A673 (cell line): ENCODE measurements around the gene ACOX3. TPM values are rescaled to one million over a fixed set of nuclear protein-coding genes. Genes with fewer than 3 reads are reported as not detected.
A peak's percentile ranks its signal among the peaks of the same experiment; 100 is the strongest.

Experiments
- BruUV-seq: library from RNA; stranded (reverse); fragments of 400-500 nt; replicated peaks from 2 replicates; lab custom pipeline; 2021; lab: Mats Ljungman, UMichigan
- CTCF ChIA-PET: fragments of 300-600 bp; sonication (Branson Sonifier 250); formaldehyde crosslinking; loops from one replicate; lab custom pipeline; 2022; ENCODE audit warnings: antibody characterized with exemption; lab: Charles Lee
- POLR2A ChIA-PET: fragments of 300-600 bp; sonication (Branson Sonifier 250); formaldehyde crosslinking; loops from one replicate; lab custom pipeline; 2022; ENCODE audit warnings: antibody characterized with exemption; ENCODE audit not compliant: low non-redundant PET; lab: Charles Lee
- DNase-seq: peaks from one replicate; pipeline ENCODE4 v3.0.0-alpha.2; 2015; ENCODE audit warnings: low spot score
- H3K27ac ChIP-seq: fragments of 200-600 bp; sonication (generic); 2 replicates; pipeline ENCODE4 v1.5.1; 2016; ENCODE audit warnings: mixed run types, low read depth, mild to moderate bottlenecking, mixed read lengths, antibody characterized with exemption, low read length; ENCODE audit not compliant: poor library complexity, severe bottlenecking
- H3K27me3 ChIP-seq: fragments of 200-600 bp; sonication (generic); replicated peaks from 2 replicates; pipeline ENCODE4 v1.6.1; 2017; ENCODE audit warnings: mixed run types, low read depth, mild to moderate bottlenecking, mixed read lengths, antibody characterized with exemption, low read length; ENCODE audit not compliant: insufficient read depth, poor library complexity
- H3K36me3 ChIP-seq: fragments of 200-600 bp; sonication (generic); 2 replicates; pipeline ENCODE4 v1.6.1; 2016; ENCODE audit warnings: mixed run types, mild to moderate bottlenecking, mixed read lengths, antibody characterized with exemption, low read length; ENCODE audit not compliant: insufficient read depth, poor library complexity, severe bottlenecking
- H3K4me1 ChIP-seq: fragments of 200-600 bp; sonication (generic); 2 replicates; pipeline ENCODE4 v1.6.1; 2017; ENCODE audit warnings: mixed run types, mild to moderate bottlenecking, mixed read lengths, antibody characterized with exemption, low read length; ENCODE audit not compliant: insufficient read depth, poor library complexity, severe bottlenecking
- H3K4me3 ChIP-seq: fragments of 200-600 bp; sonication (generic); 2 replicates; pipeline ENCODE4 v1.5.1; 2016; ENCODE audit warnings: low read depth, mixed run types, mild to moderate bottlenecking, mixed read lengths, low read length; ENCODE audit not compliant: poor library complexity, severe bottlenecking
- H3K9me3 ChIP-seq: fragments of 200-600 bp; sonication (generic); 2 replicates; pipeline ENCODE4 v1.6.1; 2016; ENCODE audit warnings: mixed run types, low read depth, mild to moderate bottlenecking, mixed read lengths, antibody characterized with exemption, low read length; ENCODE audit not compliant: poor library complexity, severe bottlenecking
- CTCF ChIP-seq: fragments of 300-800, 200-600 bp; sonication (generic); conservative IDR thresholded peaks from 2 replicates; pipeline ENCODE4 v1.5.1; 2017; ENCODE audit warnings: low read depth, mild to moderate bottlenecking, antibody characterized with exemption, low read length, moderate library complexity, mixed read lengths
- EZH2 ChIP-seq: fragments of 200-600 bp; sonication (generic); IDR thresholded peaks from 2 replicates; pipeline ENCODE4 v1.6.1; 2017; ENCODE audit warnings: borderline replicate concordance, low read depth, mild to moderate bottlenecking, mixed read lengths, antibody characterized with exemption, low read length; ENCODE audit not compliant: poor library complexity, severe bottlenecking
- intact Hi-C: fragments of 100-400 bp; cut with micrococcal nuclease; formaldehyde crosslinking; loops from one replicate; pipeline ENCODE4 v1.10.0; 2022; ENCODE audit not compliant: unreplicated experiment
- total RNA-seq: library from RNA; stranded (reverse); gene quantifications from 2 replicates; pipeline ENCODE4 v1.2.3, GENCODE V29; 2021

Gene ACOX3
- total RNA-seq, 1 experiment from 2014 or later: 14.3 TPM

DNA sequence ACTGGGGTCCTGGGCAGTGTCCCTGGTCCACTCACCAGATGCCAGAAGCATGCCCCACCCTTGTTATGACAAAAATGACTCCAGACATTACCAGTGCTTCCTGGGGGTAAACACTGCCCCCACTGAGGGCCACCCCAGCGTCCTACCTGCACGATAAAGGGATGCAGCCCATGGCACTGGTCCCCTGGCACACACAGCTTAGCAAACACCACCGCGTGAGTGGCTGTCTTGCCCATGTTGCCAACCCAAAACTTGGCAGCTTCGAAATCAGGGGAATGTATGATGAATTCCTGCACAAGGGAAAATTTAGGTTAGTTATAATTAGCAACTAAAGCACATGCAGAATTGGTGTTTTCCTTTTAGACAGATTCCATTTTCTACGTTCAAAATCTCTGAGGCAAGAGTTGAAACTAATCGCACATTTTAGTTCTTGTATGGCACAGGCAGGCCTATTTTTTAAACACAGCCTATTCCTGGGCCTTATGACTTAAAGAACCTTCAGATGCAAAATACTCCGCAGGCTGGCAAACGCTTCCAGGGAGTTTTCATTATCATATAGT, 30.4 kb downstream of the ACOX3 start:
- Histone ChIP-seq H3K4me3 (no peak overlapping the region), H3K9me3 (no peaks in the 10 kb centered on the region), H3K36me3 (peaks cover 5% of the 10 kb centered on the region), H3K27me3 (no peaks in the 10 kb centered on the region), H3K27ac (no peak overlapping the region), H3K4me1 (no peaks in the 10 kb centered on the region)
- BruUV-seq: no TSS peak
- TF ChIP-seq EZH2 (no peak), CTCF (no peak)
- intact Hi-C loops: no loop called here
- DNase-seq: no peak
- CTCF ChIA-PET: interaction anchor here (0.6 to 1.4 kb wide), 4 partner anchors 17 to 233 kb away, joined by 4 to 8 read pairs (median 7); no protein-coding TSS in a partner anchor
- POLR2A ChIA-PET: no interaction called here

DNA sequence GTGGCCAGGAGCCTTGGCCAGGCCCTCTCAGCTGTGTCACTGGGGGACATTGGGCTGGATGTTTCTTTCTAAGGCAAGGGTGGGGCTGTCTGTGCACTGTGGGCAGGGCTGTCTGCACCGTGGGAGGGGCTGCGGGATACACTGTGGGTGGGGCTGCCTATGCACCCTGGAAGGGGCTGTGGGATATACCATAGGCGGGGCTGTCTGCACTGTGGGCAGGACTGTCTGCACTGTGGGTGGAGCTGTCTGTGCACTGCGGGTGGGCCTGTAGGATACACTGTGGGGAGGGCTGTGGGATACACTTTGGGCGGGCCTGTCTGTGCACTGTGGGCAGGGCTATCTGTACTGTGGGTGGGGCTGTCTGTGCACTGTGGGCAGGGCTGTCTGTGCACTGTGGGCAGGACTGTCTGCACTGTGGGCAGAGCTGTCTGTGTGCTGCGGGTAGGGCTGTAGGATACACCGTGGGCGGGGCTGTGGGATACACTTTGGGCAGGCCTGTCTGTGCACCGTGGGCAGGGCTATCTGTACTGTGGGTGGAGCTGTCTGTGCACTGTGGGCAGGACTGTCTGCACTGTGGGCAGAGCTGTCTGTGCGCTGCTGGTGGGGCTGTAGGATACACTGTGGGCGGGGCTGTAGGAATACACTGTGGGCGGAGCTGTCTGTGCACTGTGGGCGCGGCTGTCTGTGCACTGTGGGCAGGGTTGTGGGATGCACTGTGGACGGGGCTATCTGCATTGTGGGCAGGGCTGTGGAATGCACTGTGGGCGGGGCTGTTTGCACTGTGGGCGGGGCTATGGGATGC, 31.1 kb downstream of the ACOX3 start:
- H3K9me3 ChIP-seq: no peaks in the 10 kb centered on the region
- POLR2A ChIA-PET: no interaction called here
- DNase-seq: peak; percentile 66
- H3K36me3 ChIP-seq: peaks cover 2% of the 10 kb centered on the region
- no TSS peak for BruUV-seq
- intact Hi-C loops: loop anchor here (10.0 kb wide), 1 partner anchor 135 kb away; no protein-coding TSS in a partner anchor
- CTCF ChIA-PET: interaction anchor here (1.4 kb wide), 1 partner anchor 233 kb away, joined by 8 read pairs; no protein-coding TSS in a partner anchor
- no peaks in the 10 kb centered on the region for H3K4me1 ChIP-seq
- no peaks in the 10 kb centered on the region for H3K27me3 ChIP-seq
- TF ChIP-seq EZH2 (no peak), CTCF (no peak)
- no peak overlapping the region for H3K27ac ChIP-seq
- H3K4me3 ChIP-seq: no peak overlapping the region

DNA sequence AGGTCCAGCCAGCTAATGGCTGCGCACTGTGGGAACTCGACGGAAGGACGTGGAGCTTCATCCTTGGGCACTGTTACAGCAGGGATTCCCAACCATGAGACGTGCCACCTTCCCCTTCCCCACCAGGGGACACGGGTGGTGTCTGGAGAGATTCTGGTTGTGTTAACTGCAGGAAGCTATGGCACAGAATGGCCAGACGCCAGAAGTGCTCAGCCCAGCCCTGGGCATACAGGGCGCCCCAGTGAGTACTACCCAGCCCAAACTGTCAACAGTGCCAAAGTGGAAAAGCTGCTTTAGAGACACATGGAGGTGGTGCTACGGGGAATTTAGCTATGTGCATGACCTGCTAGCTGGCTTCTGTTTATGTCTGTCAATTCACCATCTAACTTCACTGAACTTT, 32.8 kb downstream of the ACOX3 start:
- POLR2A ChIA-PET: no interaction called here
- no peak overlapping the region for H3K4me3 ChIP-seq
- H3K4me1 ChIP-seq: no peaks in the 10 kb centered on the region
- intact Hi-C loops: loop anchor here (10.0 kb wide), 1 partner anchor 133 kb away; no protein-coding TSS in a partner anchor
- H3K36me3 ChIP-seq: no peaks in the 10 kb centered on the region
- no peaks in the 10 kb centered on the region for H3K9me3 ChIP-seq
- H3K27ac ChIP-seq: no peak overlapping the region
- no peak for DNase-seq
- no peak for TF ChIP-seq CTCF
- no peak for TF ChIP-seq EZH2
- no peaks in the 10 kb centered on the region for H3K27me3 ChIP-seq
- CTCF ChIA-PET: interaction anchor here (1.3 to 1.4 kb wide), 2 partner anchors 166 to 231 kb away, joined by 3 to 5 read pairs; no protein-coding TSS in a partner anchor
- BruUV-seq: TSS peak; percentile 48
